Endothelial cell of umbilical vein (primary cell): ENCODE results near the gene DNTT. TPM values are rescaled to one million over a fixed set of nuclear protein-coding genes. Genes with fewer than 3 reads are reported as not detected.

Source experiments
- BruUV-seq: library from RNA; stranded (reverse); fragments of 400-500 nt; replicated peaks from 2 replicates; lab custom pipeline; 2021; lab: Mats Ljungman, UMichigan
- CTCF ChIA-PET: fragments of 300-600, 350-600 bp; sonication (Branson Sonifier 250); formaldehyde crosslinking; loops from one replicate; lab custom pipeline; 2021; ENCODE audit warnings: antibody characterized with exemption, inconsistent platforms; lab: Charles Lee
- POLR2A ChIA-PET: fragments of 300-600, 350-600 bp; sonication (Branson Sonifier 250); formaldehyde crosslinking; loops from one replicate; lab custom pipeline; 2021; ENCODE audit warnings: antibody characterized with exemption, inconsistent platforms; lab: Charles Lee
- DNase-seq: peaks from one replicate; pipeline ENCODE4 v3.0.0-alpha.2; 2011; ENCODE audit warnings: low read depth, low spot score
- FAIRE-seq: peaks from 2 replicates; lab custom pipeline; 2011; peaks lifted over from hg19 to GRCh38; lab: Jason Lieb, UNC
- H2AFZ ChIP-seq: 2 replicates; pipeline ENCODE4 v1.6.0; 2012; ENCODE audit warnings: low read depth, low read length, control low read depth, inconsistent platforms
- H3K27ac ChIP-seq: 2 replicates; pipeline ENCODE4 v1.5.1; 2011; ENCODE audit warnings: low read depth, mild to moderate bottlenecking, control low read depth, low read length, moderate library complexity; ENCODE audit not compliant: insufficient read depth
- H3K27me3 ChIP-seq, 2 experiments: 2 replicates each; pipeline versions ENCODE4 v1.6.0 to v1.6.1; 2011; ENCODE audit warnings: low read length in 2 of 2, mixed read lengths in 1 of 2; ENCODE audit not compliant: control insufficient read depth in 2 of 2, insufficient read depth in 2 of 2
- H3K36me3 ChIP-seq, 2 experiments: 2 replicates in 1 of 2; 3 replicates in 1 of 2; pipeline ENCODE4 v1.5.1; 2011; ENCODE audit warnings: low read length in 2 of 2, mild to moderate bottlenecking in 1 of 2, moderate library complexity in 1 of 2; ENCODE audit not compliant: control insufficient read depth in 2 of 2, insufficient read depth in 2 of 2; ENCODE audit errors: extremely low read depth in 1 of 2
- H3K4me1 ChIP-seq: 3 replicates; pipeline ENCODE4 v1.5.1; 2011; ENCODE audit warnings: mild to moderate bottlenecking, low read length; ENCODE audit not compliant: control insufficient read depth, insufficient read depth; ENCODE audit errors: extremely low read depth
- H3K4me2 ChIP-seq: 2 replicates; pipeline ENCODE4 v1.6.1; 2011; ENCODE audit warnings: low read length, control low read depth, mixed read lengths; ENCODE audit not compliant: insufficient read depth
- H3K4me3 ChIP-seq, 3 experiments: fragments of 200-600 bp in 1 of 3; sonication (generic), shearing (Covaris generic) in 1 of 3; replicated peaks in 1 of 3; 2 replicates each; pipeline ENCODE4 v1.5.1; 2011 to 2016; ENCODE audit warnings: control low read depth in 3 of 3, low read length in 3 of 3, mild to moderate bottlenecking in 2 of 3, inconsistent platforms in 1 of 3, low read depth in 1 of 3, moderate library complexity in 1 of 3; ENCODE audit not compliant: insufficient read depth in 1 of 3
- H3K79me2 ChIP-seq: 2 replicates; pipeline ENCODE4 v1.6.0; 2012; ENCODE audit warnings: low read length, inconsistent platforms; ENCODE audit not compliant: control insufficient read depth, insufficient read depth
- H3K9ac ChIP-seq: replicated peaks from 2 replicates; pipeline ENCODE3; 2011; ENCODE audit warnings: low read length, control low read depth; ENCODE audit not compliant: insufficient read depth; ENCODE audit errors: extremely low read depth
- H3K9me1 ChIP-seq: replicated peaks from 3 replicates; pipeline ENCODE4 v1.6.0; 2011; ENCODE audit warnings: mild to moderate bottlenecking, low read length; ENCODE audit not compliant: control insufficient read depth, insufficient read depth; ENCODE audit errors: extremely low read depth
- H3K9me3 ChIP-seq: replicated peaks from 2 replicates; pipeline ENCODE4 v1.5.1; 2012; ENCODE audit warnings: low read length, inconsistent platforms; ENCODE audit not compliant: control insufficient read depth, insufficient read depth
- H4K20me1 ChIP-seq: replicated peaks from 2 replicates; pipeline ENCODE3; 2011; ENCODE audit warnings: mild to moderate bottlenecking, low read length; ENCODE audit not compliant: control insufficient read depth, insufficient read depth; ENCODE audit errors: extremely low read depth
- CTCF ChIP-seq, 2 donors: IDR thresholded peaks; 1 replicate in 1 of 2; 2 replicates in 1 of 2; pipeline ENCODE4 v1.5.1; 2011; ENCODE audit warnings: low read length in 2 of 2, mild to moderate bottlenecking in 2 of 2, moderate library complexity in 2 of 2, control low read depth in 1 of 2, inconsistent platforms in 1 of 2, low read depth in 1 of 2; ENCODE audit not compliant: insufficient read depth in 1 of 2; ENCODE audit errors: extremely low read depth in 1 of 2
- EZH2 ChIP-seq: IDR thresholded peaks from 2 replicates; pipeline ENCODE4 v1.6.1; 2012; ENCODE audit warnings: borderline replicate concordance, low read depth, mild to moderate bottlenecking, moderate library complexity, low read length, inconsistent platforms; ENCODE audit not compliant: severe bottlenecking
- FOS ChIP-seq: IDR thresholded peaks from 2 replicates; pipeline ENCODE4 v1.6.1; 2011; ENCODE audit warnings: mild to moderate bottlenecking, low read length, moderate library complexity, borderline replicate concordance; ENCODE audit not compliant: insufficient read depth
- GATA2 ChIP-seq: IDR thresholded peaks from 2 replicates; pipeline ENCODE4 v1.7.0; 2011; ENCODE audit warnings: low read depth, mild to moderate bottlenecking, moderate library complexity, mixed read lengths, low read length; ENCODE audit not compliant: insufficient read length, insufficient read depth
- JUN ChIP-seq: IDR thresholded peaks from 2 replicates; pipeline ENCODE4 v1.6.1; 2011; ENCODE audit warnings: borderline replicate concordance, low read depth; ENCODE audit not compliant: insufficient read length, insufficient read depth
- MAX ChIP-seq: IDR thresholded peaks from 2 replicates; pipeline ENCODE4 v1.6.1; 2011; ENCODE audit not compliant: insufficient read depth, insufficient read length
- MYC ChIP-seq: IDR thresholded peaks from one replicate; pipeline ENCODE4 v1.6.1; 2011; ENCODE audit warnings: mild to moderate bottlenecking, low read depth, low read length
- POLR2A ChIP-seq: IDR thresholded peaks from 2 replicates; pipeline ENCODE4 v1.6.1; 2012; ENCODE audit warnings: low read depth, mild to moderate bottlenecking, control low read depth, low read length
- POLR2AphosphoS5 ChIP-seq: IDR thresholded peaks from 2 replicates; pipeline ENCODE4 v1.6.1; 2012; ENCODE audit warnings: low read depth, mild to moderate bottlenecking, control low read depth, low read length, moderate library complexity; ENCODE audit not compliant: insufficient read depth
- dilution Hi-C: fragments of 300-500 bp; cut with MboI; formaldehyde crosslinking; loops from one replicate; pipeline ENCODE4 v1.15.0; 2019; ENCODE audit warnings: low sequenced_read_pairs; ENCODE audit not compliant: extremely low pct_ligation_motif_present
- intact Hi-C: fragments of 100-400 bp; cut with micrococcal nuclease; formaldehyde crosslinking; loops from one replicate; pipeline ENCODE4 v1.10.0; 2022
- polyA plus RNA-seq, 4 experiments: library from polyadenylated mRNA; depleted of rRNA in 3 of 4; stranded (reverse) in 3 of 4; unstranded in 1 of 4; fragments of >200 nt; gene quantifications; 2 replicates each; pipeline versions ENCODE4 v1.2.1 to v1.2.3, GENCODE V29; 2011 to 2012; ENCODE audit warnings: missing spikeins in 1 of 4
- total RNA-seq: library from RNA; stranded (reverse); gene quantifications from 2 replicates; pipeline ENCODE4 v1.2.3, GENCODE V29; 2021

Gene DNTT
- total and polyA plus RNA-seq, 2 donors (not counting 3 experiments of a cell fraction or from before 2014, with no cell fraction given): not detected

DNA sequence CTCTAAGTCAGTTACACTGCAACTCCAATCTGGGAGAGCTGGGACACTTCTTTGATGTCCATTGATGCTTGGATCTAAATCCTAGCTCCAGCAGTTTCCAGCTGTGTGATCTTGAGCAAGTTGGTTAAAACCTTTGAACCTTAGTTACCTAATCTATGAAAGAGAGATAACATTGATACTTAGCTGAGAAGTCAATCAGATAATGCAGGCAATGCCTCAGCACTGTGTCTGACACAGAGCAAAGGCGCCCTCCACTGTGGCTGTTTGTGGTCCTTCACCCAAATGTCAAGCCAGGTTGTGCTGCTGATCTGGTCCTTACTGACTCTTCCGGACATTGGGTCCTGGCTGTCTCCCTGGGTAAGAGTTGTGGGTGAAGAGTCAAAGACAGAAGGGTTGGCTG lies 20.2 kb downstream of the DNTT start:
- Histone ChIP-seq H3K79me2 (no peaks in the 10 kb centered on the region), H3K27ac (no peak overlapping the region), H3K4me1 (no peaks in the 10 kb centered on the region), H4K20me1 (no peaks in the 10 kb centered on the region), H3K9ac (no peak overlapping the region), H3K36me3 (no peaks in the 10 kb centered on the region), H3K9me3 (no peaks in the 10 kb centered on the region), H3K4me3 (no peak overlapping the region), H3K4me2 (no peak overlapping the region), H2AFZ (no peak overlapping the region), H3K27me3 (no peaks in the 10 kb centered on the region), H3K9me1 (no peaks in the 10 kb centered on the region)
- CTCF ChIA-PET: interaction anchor here (0.9 to 2.8 kb wide), 2 partner anchors 10 to 95 kb away, joined by 3 to 10 read pairs; no protein-coding TSS in a partner anchor
- no peak for DNase-seq
- TF ChIP-seq EZH2 (no peak), CTCF (IDR thresholded peaks at IDR 0.05; ENCODE audit: extremely low read depth in 1 of 2, insufficient read depth in 1 of 2, low read depth in 1 of 2, low read length in 2 of 2) (no peak), POLR2A (no peak), JUN (no peak), MYC (no peak), GATA2 (no peak), POLR2AphosphoS5 (no peak), FOS (no peak), MAX (no peak)
- BruUV-seq: no TSS peak
- POLR2A ChIA-PET: no interaction called here
- dilution Hi-C loops: no loop called here
- intact Hi-C loops: no loop called here
- no peak for FAIRE-seq
